ENCODE data around the gene RPS6KB2.
"Not testable (repeated sequence)": the region's sequence is repeated elsewhere in the genome, so short reads cannot be mapped to it uniquely, and the experiment has no call there.

RPS6KB2 gene

GRCh38 chr11:67410984-67411784 lies 17.1 kb upstream of the RPS6KB2 start:
- DNase-seq (ENCODE audit: low read depth in 2 of 2): no peak

GRCh38 chr11:67411785-67412152 lies 16.5 kb upstream of the RPS6KB2 start:
- DNase-seq (ENCODE audit: low read depth in 2 of 2): no peak

- DNase-seq (ENCODE audit: low read depth in 2 of 2): no peak
These were observed 15.7 kb upstream of the RPS6KB2 start for GRCh38 chr11:67412495-67413179.

DNA sequence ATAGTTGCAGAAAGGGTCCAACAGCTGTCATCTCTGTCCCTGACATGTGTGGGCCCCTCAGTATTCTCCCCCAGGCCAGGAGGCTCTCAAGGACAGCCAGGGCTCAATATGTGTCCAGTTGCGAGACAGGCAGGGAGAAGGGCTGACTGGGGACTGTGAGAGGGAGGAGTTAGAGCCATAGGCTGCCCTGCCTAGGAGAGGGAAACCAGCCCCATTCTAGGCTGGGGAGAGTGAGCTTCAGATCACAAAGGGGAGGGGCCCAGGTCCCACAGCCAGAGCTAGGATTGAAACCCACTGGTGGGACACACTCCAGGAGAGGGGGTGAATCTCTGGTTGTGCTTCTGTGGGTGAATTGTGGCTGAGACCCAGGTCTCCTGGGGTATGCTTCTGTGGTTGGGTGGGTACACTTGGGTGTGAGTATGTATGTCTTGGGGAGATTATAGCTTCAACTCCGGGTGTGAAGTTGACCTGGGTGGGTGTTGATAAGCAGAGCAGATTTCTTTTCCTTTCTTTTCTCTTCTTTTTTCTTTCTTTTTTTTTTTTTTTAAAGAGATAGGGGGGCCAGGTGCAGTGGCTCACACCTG lies 14.9 kb upstream of the RPS6KB2 start:
- no peak for DNase-seq (ENCODE audit: low read depth in 2 of 2)

DNA sequence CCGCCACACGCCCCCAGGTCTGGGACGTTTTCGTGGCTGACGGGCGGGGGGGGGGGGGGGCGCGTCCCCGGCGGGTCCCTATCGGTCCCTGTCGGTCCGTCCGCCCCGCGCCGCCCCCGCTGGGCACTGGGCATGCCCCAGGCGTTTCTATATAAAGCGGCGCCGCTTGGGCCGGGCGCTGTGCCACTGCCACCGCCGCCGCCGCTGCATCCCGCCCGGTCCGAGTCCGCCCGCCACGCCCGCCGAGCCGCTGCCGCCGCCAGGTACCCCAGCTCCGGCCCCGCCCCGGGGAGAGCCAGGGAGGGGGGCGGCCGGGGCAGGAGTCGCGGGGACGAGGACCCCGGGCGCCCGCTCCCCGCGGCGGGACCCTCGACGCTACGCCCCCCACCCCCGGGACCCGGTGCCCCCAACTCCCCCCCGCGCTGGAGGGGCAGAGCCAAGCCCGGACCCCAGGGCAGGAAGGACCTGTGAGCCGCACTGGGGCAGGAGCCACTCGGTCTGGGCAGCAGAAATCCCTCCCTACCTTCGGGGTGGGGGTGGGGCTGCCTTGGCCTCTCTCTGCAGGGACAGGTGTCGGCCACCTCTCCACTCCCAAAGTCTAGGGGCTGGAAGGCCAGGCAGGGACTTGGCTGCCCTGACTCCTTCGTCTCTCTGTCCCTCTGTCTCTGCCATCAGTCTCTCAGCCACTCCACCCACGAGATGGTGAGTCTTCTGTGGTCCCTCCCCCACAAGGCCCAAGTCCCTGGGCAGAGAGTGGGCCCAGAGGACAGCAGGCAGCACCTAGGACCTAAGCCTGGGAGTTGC lies 12.6 kb upstream of the RPS6KB2 start, which contains the start of gene CARNS1:
TSS of gene CARNS1 (plus strand) at position 178 of the 804 bp plus-strand sequence. CDS start at position 700, 522 bp downstream.
- no peak for DNase-seq (ENCODE audit: low read depth in 2 of 2)

DNA sequence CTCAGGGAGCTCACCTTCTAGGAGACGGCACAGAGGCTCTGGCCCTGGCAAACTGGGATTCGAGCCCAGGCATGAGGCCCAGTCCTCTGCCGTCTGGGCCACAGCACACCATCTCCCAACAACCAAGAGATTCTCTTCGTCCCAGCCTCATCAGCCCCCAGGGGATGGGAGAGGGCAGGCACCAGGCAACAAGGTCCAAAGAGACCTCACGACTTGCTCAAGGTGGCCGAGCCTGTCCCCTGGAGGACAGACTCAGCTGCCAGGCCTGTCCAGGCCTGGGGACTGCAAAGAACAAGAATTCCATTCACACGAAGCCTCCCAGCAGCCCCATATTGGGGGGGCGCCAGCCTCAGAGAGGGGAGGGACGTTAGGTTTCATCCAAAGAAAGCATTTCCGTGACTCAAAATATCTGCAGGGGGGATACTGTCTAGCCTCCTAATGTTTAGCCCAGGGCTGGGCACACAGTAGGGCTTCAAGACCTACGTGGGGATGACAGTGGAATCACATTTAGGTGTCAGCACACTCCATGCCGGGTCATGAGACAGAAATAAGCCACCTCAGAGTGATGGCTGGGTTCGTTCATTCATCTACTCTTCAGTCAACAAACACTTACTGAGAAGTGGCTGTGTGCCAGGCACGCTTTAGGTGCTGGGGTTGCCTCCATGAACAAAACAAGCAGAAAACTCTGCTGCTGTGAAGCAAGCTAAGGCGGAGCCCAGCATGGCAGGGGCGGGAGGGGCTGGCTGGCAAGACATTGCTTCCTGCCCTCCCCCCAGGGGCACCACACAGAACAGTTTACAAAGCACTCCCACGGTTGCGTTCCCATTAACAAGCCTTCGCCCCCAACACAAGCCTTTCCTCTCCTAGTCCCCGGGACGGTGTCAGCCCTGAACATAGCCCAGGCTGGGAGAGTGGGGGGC lies 11.6 kb upstream of the RPS6KB2 start:
- peak in 1 of 2 donors; percentile 73 for DNase-seq (ENCODE audit: low read depth in 2 of 2)

- DNase-seq (ENCODE audit: low read depth in 2 of 2): no peak
These were observed 10.9 kb upstream of the RPS6KB2 start for GRCh38 chr11:67417425-67417824.

DNA sequence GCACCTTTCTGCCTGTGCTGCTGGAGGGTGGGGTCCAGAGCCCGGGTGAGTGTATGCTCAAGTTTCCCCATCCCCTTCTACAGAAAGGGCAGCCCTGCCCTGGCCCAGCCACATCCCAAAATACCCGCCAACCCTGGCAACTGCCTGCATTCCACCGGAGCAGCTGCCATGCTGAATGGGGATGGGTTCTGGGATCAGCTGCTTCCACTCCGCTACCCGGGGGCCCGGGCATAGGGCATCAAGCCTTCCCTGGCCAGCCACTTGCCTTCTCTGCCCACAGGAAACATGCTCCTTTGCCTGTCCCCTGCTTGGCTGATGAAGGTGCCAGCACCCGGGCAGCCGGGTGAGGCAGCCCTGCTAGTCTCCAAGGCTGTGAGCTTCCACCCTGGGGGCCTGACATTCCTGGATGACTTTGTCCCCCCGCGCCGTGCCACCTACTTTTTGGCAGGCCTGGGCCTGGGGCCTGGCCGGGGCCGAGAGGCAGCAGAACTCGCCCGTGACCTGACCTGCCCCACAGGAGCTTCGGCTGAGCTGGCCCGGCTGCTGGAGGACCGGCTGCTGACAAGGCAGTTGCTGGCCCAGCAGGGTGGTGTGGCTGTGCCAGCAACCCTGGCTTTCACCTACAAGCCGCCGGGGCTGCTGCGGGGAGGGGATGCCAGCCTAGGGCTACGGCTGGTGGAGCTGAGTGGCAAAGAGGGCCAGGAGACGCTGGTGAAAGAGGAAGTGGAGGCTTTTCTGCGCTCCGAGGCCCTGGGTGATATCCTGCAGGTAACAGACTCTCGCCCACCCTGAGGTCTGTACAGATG lies 9.6 kb upstream of the RPS6KB2 start:
- DNase-seq (ENCODE audit: low read depth in 2 of 2): no peak

DNA sequence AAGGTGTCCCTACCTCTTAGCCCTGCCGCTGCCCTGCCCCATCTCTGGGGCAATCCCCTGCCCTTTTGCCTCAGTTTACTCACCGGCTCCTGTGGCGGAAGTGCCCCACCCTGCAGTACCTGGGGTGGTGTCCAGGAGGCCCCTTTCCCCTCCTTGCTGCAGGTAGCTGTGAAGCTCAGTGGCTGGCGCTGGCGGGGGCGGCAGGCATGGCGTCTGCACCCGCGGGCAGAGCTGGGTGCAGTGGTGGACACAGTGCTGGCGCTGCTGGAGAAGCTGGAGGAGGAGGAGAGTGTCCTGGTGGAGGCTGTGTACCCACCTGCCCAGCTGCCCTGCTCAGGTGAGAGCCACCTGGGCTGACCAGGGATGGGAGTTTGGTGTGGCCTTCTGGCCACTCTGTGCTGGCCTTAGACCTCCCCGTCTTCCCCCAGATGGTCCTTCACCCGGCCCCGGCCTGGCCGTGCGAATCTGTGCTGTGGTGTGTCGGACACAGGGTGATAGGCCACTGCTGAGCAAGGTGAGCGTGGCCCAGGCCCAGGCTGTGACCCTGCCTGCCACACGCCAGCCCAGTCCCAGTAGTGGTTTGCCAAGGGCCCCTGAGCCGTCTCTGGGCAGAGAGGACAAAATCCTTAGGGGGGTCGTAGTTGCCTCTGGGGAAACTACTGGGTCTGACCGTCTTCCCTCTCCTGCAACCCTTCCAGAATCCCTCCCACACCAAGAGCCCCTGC lies 8.8 kb upstream of the RPS6KB2 start:
- DNase-seq (ENCODE audit: low read depth in 2 of 2): no peak

- DNase-seq (ENCODE audit: low read depth in 2 of 2): no peak
These were observed 8.1 kb upstream of the RPS6KB2 start for GRCh38 chr11:67420147-67420645.

GRCh38 chr11:67420646-67421429 lies 7.5 kb upstream of the RPS6KB2 start:
- DNase-seq (ENCODE audit: low read depth in 2 of 2): peak; percentile 99

DNA sequence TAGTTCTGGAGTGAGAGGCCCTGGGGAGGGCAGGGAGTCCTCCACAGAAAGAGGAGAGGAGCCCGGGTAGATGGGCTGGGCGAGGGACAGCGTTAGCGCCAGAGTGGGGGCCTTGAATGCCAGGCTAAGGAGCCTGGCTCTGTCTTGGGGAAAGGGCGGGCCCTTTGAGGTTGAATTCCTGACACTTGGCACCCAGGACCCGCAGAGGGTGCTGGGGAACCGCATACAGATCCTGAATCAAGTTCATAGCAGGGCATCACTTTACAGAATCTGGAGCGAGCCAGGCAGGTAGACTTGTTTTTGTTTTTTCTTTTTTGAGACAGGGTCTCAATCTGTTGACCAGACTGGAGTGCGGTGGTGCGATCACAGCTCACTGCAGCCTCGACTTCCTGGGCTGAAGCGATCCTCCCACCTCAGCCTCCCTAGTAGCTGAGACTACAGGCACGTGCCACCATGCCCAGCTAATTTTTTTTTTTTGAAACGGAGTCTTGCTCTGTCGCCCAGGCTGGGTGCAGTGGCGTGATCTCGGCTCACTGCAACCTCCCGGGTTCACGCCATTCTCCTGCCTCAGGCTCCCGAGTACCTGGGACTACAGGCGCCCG lies 6.8 kb upstream of the RPS6KB2 start:
- DNase-seq (ENCODE audit: low read depth in 2 of 2): no peak

- DNase-seq (ENCODE audit: low read depth in 2 of 2): no peak
These were observed 5.4 kb upstream of the RPS6KB2 start for GRCh38 chr11:67422891-67423290.

DNA sequence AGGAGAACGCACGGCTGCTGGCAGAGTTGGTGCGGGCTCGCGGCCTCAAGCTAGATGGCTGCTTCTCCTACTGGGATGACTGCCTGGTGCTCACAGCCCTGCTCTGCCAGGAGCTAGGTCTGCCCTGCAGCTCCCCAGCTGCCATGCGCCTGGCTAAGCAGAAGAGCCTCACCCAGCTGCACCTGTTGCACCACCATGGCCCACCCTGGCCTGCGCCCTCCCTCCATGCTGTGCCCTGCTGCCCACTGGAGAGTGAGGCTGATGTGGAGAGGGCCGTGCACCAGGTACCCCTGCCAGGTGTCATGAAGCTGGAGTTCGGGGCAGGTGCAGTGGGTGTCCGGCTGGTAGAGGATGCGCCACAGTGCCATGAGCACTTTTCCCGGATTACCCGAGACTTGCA lies 4.8 kb upstream of the RPS6KB2 start:
- DNase-seq (ENCODE audit: low read depth in 2 of 2): no peak

DNA sequence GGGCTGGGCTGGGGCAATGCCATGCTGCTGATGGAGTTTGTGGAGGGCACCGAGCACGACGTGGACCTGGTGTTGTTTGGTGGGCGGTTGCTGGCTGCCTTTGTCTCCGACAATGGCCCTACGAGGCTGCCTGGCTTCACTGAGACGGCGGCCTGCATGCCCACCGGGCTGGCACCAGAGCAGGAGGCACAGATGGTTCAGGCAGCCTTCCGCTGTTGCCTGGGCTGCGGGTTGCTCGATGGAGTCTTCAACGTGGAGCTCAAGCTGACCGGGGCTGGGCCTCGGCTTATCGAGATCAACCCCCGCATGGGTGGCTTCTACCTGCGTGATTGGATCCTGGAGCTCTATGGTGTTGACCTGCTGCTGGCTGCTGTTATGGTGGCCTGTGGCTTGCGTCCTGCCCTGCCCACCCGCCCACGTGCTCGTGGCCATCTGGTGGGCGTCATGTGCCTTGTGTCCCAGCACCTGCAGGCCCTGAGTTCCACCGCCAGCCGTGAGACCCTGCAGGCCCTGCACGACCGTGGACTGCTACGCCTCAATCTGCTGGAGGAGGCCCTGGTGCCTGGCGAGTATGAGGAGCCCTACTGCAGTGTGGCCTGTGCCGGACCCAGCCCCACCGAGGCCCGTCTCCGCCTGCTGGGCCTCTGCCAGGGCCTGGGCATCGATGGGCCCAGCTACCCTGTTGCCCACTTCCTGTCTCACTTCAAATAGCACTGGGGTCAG lies 4.2 kb upstream of the RPS6KB2 start:
- DNase-seq (ENCODE audit: low read depth in 2 of 2): no peak

DNA sequence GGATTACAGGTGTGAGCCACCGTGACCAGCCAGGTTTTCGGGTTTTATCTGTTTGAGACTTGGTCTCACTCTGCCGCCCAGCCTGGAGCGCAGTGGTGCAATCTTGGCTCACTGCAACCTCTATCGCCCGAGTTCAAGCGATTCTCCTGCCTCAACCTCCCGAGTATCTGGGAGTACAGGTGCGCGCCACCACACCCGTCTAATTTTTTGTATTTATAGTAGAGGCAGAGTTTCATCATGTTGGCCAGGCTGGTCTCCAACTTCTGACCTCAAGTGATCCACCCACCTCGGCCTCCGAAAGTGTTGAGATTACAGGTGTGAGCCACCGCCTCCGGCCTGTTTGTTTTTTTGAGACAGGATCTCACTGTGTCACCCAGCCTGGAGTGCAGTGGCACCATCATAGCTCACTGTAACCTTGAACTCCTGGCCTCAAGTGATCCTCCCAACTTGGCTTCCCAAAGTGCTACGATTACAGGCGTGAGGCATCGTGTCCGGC lies 882 bp upstream of the RPS6KB2 start:
- DNase-seq (ENCODE audit: low read depth in 2 of 2): not testable (repeated sequence)

- DNase-seq (ENCODE audit: low read depth in 2 of 2): no peak
These were observed 859 bp downstream of the RPS6KB2 start for GRCh38 chr11:67429038-67429668.
